ENCODE data around the gene GFOD1. TPM values are rescaled to one million over a fixed set of nuclear protein-coding genes. Genes with fewer than 3 reads are reported as not detected.

Gene GFOD1
- total RNA-seq, 1 donor from 2014 or later = 16.3 TPM

GRCh38 chr6:13491538-13491937 is 4.1 kb upstream of the GFOD1 start:
- ATAC-seq = no peak
- intact Hi-C loops (cut with DNase I) = no loop called here
- DNase-seq (ENCODE audit: low spot score) = no peak

GRCh38 chr6:13490402-13490801 is 3.0 kb upstream of the GFOD1 start:
- ATAC-seq = no peak
- DNase-seq (ENCODE audit: low spot score) = no peak
- intact Hi-C loops (cut with DNase I) = no loop called here

- DNase-seq (ENCODE audit: low spot score) (no peak), ATAC-seq (peak; percentile 14)
- intact Hi-C loops (cut with DNase I) = no loop called here
Measured at GRCh38 chr6:13488896-13489237, 1.5 kb upstream of the GFOD1 start.

GRCh38 chr6:13488015-13488895 is 855 bp upstream of the GFOD1 start:
- intact Hi-C loops (cut with DNase I) = no loop called here
- ATAC-seq (peak; percentile 49), DNase-seq (ENCODE audit: low spot score) (peak; percentile 74)

GRCh38 chr6:13486679-13487121 is 700 bp downstream of the GFOD1 start:
- peak; percentile 72 for DNase-seq (ENCODE audit: low spot score)
- intact Hi-C loops (cut with DNase I) = no loop called here
- peak; percentile 49 for ATAC-seq

GRCh38 chr6:13485923-13486562 is 1.4 kb downstream of the GFOD1 start:
- DNase-seq (ENCODE audit: low spot score) (no peak), ATAC-seq (peak; percentile 35)
- intact Hi-C loops (cut with DNase I) = no loop called here

GRCh38 chr6:13485303-13485702 is 2.1 kb downstream of the GFOD1 start:
- DNase-seq (ENCODE audit: low spot score) (no peak), ATAC-seq (no peak)
- intact Hi-C loops (cut with DNase I) = no loop called here

GRCh38 chr6:13484827-13485226 is 2.6 kb downstream of the GFOD1 start:
- intact Hi-C loops (cut with DNase I) = no loop called here
- ATAC-seq (no peak), DNase-seq (ENCODE audit: low spot score) (no peak)

GRCh38 chr6:13484138-13484708 is 3.2 kb downstream of the GFOD1 start:
- DNase-seq (ENCODE audit: low spot score) = no peak
- intact Hi-C loops (cut with DNase I) = no loop called here

GRCh38 chr6:13480631-13481501 is 6.5 kb downstream of the GFOD1 start:
- ATAC-seq (no peak), DNase-seq (ENCODE audit: low spot score) (no peak)
- intact Hi-C loops (cut with DNase I) = no loop called here

More at GRCh38 chr6:13484138-13484708, 3.2 kb downstream of the GFOD1 start:
- ATAC-seq = no peak

GRCh38 chr6:13479971-13480434 is 7.4 kb downstream of the GFOD1 start:
- ATAC-seq (no peak), DNase-seq (ENCODE audit: low spot score) (no peak)
- intact Hi-C loops (cut with DNase I) = no loop called here

GRCh38 chr6:13479206-13479800 is 8.1 kb downstream of the GFOD1 start:
- ATAC-seq = no peak
- DNase-seq (ENCODE audit: low spot score) = no peak
- intact Hi-C loops (cut with DNase I) = no loop called here

- DNase-seq (ENCODE audit: low spot score) (no peak), ATAC-seq (no peak)
- intact Hi-C loops (cut with DNase I) = no loop called here
Measured at GRCh38 chr6:13478525-13478966, 8.9 kb downstream of the GFOD1 start.

GRCh38 chr6:13474787-13475186 is 12.6 kb downstream of the GFOD1 start:
- intact Hi-C loops (cut with DNase I) = no loop called here
- ATAC-seq (no peak), DNase-seq (ENCODE audit: low spot score) (no peak)

GRCh38 chr6:13474360-13474759 is 13.0 kb downstream of the GFOD1 start:
- DNase-seq (ENCODE audit: low spot score) (no peak), ATAC-seq (no peak)
- intact Hi-C loops (cut with DNase I) = no loop called here

- intact Hi-C loops (cut with DNase I) = no loop called here
- ATAC-seq (no peak), DNase-seq (ENCODE audit: low spot score) (no peak)
Measured at GRCh38 chr6:13473768-13474165, 13.6 kb downstream of the GFOD1 start.

GRCh38 chr6:13472976-13473767 is 14.2 kb downstream of the GFOD1 start:
- no peak for DNase-seq (ENCODE audit: low spot score)
- ATAC-seq = no peak
- intact Hi-C loops (cut with DNase I) = no loop called here

GRCh38 chr6:13472099-13472498 is 15.3 kb downstream of the GFOD1 start:
- no peak for ATAC-seq
- no peak for DNase-seq (ENCODE audit: low spot score)
- intact Hi-C loops (cut with DNase I) = no loop called here
